DMS79 (cell line): ENCODE measurements around the gene MPL.

Experiments
- DNase-seq: peaks from one replicate; lab custom pipeline; 2025; lab: John Stamatoyannopoulos, UW

MPL gene

DNA sequence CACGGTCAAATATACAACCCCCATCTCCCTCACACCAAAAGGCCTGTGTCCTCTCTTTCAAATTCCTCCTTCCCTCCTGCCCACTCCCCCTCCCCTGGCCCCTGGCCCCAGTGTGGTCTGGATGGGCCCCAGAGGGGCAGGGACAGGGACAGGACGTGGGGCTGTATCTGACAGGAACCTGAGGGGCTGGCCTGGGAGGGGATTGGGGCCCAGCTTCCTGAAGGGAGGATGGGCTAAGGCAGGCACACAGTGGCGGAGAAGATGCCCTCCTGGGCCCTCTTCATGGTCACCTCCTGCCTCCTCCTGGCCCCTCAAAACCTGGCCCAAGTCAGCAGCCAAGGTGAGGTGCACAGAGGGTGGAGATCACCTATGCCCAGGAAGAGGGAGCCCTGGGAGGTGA, at the start of gene MPL:
Gene MPL (plus strand): TSS at position 231 of the 400 bp plus-strand sequence. CDS start 31 bp downstream, at position 262.
- DNase-seq, result no peak

DNA sequence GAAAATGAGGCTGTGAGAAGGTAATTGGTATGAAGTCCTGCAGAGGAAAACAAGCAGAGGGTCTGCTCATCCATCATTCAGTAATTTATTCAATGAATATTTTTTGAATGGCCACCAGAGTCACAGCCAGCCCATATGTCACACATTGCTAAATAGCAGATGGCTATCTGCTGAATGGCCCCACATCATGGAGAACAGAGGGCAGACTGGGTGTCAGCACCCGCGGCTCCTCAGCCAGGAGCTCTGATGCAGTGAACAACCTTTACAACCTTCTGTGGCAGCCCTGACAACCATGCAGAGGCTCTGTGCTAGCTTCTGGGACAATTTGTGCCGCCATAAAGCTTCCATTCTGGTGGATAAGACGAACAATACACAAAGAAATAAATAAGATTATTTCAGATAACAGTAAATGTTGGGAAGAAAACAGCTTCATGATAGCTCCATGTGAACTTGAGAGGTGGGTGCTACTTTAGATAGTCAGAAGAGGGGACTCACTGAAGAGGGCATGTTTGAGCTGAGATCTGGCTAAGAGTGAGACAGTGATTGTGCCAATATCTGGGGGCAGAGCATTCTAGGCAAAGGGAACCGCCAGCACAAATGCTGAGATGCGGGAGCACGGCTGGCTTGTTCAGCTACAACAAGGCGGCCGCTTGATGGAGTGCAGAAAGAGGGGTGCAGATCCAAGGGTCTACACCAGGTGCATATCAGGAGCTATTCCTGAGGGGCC, 49.4 kb upstream of the MPL start:
- DNase-seq, result no peak

DNA sequence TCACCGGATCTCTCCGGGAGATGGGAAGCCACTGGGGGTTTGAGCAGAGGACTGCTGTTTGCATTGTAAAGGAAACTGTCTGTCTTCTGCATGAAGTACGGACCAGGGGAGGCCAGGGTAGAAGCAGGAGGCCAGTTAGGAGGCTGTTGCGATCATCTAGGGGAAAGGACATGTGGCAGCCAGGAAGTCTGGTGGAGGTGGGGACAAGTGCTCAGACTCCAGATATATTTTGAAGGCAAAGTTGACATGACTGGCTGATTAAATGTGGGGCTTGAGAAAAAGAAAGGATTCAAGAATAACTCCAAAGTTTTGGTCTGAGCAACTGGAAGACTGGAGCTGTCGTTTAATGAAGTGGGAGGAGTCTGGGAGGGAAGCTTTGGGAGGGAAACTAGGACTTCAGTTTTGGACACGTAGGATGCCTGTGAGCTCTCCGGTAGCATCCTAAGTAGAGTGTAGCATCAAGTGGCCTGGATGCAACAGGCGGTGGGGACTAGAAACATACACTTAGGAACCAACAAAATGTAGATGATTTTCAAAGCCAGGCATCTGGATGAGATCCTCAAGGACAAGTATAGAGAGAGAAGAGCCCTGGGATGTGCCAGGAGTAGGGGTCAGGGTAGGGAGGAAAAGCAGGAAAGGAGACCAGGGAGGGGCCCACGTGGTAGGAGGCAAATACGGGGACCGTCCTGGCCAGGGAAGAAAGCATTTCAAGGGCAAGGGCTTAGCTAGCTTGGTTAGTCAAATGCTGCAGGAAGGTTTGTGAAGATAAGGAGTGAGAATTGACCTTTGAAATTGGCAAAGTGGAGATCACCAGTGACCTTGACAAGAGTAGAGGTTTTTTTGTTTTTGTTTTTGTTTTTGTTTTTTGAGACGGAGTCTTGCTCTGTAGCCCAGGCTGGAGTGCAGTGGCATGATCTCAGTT, 48.6 kb upstream of the MPL start:
- no peak for DNase-seq

DNA sequence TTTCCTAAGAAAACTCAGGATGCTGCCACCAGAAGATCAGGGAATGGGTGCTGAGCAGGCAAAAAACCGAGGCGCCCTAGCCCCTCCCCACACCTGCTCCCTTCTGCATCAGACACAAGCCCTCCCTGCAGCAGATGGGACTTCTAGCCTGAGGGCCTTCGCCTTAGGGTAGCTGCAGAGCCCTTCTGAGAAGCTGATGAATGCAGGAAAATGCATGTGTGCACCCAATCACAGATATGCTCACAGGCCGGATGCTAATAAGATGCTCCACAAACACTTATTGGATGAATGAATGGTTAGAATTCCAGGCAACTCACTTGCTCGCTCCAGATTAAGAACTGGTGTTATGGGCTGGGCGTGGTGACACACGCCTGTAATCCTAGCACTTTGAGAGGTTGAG, 45.4 kb upstream of the MPL start:
- no peak for DNase-seq

DNA sequence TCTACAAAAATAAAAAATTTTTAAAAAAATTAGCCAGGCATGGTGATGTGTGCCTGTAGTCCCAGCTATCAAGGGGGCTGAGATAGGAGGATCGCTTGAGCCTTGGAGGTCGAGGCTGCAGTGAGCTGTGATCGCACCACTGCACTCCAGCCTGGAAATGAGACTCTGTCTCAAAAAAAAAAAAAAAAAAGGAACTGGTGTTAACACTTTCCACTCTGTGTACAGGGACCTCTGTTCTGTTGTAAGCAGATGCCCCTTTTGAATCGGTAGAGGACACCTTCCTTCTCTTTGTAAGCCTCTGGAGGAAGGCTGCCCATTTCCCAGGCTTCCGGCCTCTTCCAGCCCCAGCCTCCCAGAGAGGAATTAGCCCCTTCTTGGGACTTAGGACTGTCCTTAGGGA, 44.9 kb upstream of the MPL start:
- no peak for DNase-seq

DNA sequence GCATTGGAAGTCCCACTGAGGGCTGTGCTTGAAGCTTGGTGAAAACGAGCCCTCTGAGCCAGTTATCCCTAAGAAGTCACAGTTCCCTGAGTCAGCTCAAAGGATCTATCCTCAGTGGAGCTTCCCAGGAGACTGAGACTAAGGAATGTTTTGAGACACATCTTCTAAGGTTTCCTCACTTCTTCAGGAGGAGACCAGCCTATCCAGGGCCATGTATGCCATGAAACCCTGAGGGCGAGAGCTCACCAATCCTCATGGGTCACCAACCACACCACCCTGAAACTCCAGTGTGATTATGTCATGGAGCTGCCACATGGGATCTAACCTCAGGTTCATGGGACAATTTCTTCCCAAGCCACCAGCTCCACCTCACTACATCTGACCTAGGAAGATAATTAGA, 44.4 kb upstream of the MPL start:
- DNase-seq, result no peak

DNA sequence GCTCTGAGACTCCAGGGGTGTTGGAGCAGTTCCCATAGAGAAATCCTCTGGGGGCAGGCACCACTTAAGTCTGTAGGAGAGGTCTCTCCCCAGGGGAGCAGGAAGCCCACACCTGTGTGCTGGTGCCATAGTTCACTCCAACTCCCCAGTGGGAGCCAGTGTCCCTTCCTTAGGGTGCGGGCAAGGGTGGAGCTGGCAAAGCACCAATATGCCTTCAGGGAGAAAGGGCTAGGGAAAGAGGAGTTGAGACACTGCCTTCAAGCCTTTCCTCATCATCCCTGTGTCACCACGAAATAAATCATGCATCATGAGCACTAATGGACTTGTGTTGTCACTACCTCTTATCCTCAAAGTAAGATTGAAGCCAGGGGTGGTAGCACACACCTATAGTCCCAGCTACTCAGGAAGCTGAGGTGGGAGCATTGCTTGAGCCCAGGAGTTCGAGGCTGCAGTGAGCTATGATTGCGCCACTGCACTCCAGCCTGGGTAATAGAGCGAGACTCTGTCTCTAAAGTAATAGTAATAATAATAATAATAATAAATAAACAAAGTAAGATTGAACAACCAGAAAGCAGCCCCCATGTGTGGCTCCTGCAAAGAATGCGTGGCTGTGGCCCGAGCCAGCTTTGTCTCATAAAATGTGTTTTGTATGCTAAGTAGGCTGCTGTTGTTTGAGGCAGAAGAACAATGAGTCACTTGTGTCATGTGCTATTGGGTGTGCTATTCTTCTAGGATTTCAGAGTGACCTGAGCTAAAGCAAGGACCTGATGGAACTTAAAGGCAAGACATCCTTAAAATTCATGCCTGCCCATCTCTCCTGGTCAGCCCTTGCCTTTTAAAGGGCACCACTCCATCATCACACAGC, 43.5 kb upstream of the MPL start:
- no peak for DNase-seq

DNA sequence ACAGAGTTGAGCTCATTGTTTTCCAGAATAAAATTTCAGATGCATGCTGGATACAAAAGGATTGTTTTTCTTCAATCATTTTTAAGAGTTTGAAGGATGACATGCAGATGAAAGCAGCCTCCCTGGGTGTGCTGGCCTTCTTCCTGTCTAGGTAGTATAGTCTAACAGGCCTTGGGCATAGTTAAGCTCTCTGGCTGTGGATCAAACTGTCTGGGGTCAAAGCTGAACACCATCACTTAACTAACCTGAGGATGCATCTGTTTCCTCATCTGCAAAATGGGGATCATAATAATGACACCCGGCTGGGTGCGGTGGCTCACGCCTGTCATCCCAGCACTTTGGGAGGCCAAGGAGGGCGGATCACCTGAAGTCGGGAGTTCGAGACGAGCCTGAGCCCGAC, 42.9 kb upstream of the MPL start:
- DNase-seq, result no peak

DNA sequence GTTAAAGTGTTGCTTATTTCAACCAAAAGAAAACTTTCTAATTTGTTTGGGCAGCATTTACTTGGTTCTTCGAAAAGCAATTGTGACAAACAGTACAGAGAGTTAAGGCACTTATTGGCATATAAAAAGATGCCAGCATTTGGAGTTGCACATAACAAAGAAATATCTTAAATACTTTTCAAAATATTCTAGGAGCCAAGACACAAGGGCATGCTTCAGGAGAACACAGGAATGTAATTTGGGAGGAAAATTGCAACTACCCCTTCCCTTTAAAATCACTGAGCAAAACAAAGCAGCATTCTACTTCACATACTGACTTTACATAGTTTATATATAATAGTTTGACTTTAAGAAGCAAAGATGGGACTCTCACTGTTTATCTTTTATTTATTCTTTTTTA, 41.4 kb upstream of the MPL start:
- no peak for DNase-seq

DNA sequence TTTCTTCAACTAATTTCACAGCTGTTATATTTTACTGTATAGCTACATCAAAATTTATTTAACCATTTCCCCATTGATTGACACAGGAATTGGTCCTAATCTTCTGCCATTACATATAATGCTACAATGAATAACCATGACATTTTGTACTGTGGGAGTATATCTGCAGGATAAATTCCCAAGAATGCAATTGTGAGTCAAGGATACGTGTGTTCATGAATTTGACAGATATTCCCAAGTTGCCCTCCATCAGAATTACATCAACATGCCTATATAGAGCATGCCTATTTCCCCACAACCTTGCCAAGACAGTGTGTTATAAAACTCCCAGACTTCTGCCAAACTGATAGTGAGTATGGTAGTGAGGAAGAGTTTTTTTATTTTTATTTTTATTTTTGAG, 39.6 kb upstream of the MPL start:
- no peak for DNase-seq

DNA sequence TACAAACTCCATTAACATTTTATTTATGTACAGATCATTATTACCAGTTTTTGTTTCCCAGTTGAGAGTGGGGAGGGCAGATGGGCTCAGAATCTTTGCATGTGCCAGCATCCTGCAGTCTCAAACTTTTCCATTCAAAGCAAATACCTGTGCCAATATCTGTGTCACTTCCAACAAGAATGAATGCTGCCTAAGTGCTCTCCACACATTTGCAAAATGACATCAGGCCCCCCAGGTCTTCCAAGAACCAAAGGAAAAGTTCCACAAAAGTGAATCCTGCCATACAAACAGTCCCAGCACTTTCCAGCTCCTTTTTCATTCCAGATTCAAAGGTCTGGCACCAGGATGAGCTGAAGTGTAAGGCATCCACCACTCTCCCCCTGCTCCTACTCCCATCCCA, 38.5 kb upstream of the MPL start:
- DNase-seq, result no peak

DNA sequence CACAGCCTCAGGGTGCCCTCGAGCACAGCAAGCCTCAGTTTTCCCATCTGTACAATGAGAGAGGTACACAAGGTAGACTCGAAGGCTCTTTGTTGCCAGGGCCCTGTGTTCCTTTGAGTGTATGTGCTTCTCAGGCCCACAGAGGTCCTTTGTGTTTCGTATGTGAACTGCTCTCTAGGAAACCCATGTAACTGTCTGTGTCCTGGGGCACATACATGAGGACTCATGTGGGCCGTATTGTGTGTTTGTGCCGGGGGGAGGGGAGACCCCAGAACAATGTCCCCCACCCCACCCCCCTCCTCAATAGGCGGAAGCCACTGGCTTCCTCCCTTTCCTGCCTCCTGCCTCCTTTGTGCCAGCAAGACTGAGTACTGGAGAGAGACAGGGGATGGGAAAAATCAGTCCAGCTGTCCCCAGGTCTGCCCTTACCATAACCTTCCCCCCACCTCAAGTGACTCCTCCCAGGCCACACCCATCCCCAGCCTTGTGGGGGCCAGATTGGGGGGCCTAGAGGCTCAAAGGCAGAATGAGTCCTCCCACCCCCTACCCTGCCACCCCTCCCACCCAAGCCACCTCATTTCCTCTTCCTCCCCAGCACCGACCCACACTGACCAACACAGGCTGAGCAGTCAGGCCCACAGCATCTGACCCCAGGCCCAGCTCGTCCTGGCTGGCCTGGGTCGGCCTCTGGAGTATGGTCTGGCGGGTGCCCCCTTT, 37.1 kb upstream of the MPL start, which contains the start of gene TIE1:
Gene TIE1 (plus strand): TSS at position 605 of the 717 bp plus-strand sequence. CDS start 90 bp downstream, at position 695.
- DNase-seq, result no peak

DNA sequence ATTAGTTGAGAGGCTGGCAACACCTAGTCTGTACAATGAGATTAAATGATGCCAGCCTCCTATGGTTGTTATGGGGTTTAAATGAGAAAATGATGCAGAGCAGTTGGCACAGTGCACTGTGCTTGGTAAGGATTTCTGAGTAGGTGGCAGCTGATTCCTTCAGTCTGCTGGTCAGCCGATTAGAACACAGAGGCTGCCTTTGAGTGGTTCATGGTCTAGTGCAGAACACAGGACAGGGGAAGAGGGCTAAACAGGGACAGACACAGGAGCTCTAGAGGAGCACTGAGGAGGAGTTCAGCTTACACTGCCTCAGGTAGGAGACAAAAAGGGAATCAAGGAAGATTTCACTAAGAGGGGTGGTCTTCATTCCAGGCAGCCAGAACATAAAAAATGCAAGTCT, 35.4 kb upstream of the MPL start:
- no peak for DNase-seq

DNA sequence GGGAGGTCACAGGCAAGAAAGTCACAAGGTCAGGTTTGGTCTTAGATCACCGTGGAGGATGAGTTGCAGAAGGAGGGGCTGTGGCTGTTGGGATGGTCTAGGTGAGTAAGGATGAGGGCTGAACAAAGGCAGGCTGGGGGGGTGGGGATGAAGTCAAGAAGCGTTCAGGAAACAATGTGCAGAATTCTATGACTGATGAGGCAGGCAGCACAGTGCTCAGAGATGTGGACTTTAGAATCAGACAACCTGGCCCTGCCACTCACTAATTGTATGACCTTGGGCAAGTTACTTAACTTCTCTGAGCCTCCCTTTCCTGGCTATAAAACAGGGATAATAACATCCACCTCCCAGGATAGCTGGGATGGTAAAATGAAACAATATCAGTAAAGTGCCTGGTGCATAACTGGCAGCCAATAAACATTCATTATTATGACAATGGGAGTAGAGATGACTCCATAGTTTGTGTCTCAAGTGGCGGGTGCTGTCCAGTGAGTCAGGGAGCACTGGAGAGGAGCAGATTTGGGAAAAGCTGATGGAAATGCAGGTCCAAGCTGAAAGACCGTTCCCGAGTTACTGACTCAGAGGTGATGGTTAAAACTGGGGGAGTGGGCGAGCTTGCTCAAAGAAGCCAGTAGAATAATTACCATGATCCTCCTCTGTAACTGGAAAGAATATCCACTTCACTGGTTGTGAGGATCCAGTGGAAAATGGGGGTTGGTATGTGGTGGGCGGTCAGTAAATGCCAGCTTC, 34.7 kb upstream of the MPL start:
- DNase-seq, result no peak

DNA sequence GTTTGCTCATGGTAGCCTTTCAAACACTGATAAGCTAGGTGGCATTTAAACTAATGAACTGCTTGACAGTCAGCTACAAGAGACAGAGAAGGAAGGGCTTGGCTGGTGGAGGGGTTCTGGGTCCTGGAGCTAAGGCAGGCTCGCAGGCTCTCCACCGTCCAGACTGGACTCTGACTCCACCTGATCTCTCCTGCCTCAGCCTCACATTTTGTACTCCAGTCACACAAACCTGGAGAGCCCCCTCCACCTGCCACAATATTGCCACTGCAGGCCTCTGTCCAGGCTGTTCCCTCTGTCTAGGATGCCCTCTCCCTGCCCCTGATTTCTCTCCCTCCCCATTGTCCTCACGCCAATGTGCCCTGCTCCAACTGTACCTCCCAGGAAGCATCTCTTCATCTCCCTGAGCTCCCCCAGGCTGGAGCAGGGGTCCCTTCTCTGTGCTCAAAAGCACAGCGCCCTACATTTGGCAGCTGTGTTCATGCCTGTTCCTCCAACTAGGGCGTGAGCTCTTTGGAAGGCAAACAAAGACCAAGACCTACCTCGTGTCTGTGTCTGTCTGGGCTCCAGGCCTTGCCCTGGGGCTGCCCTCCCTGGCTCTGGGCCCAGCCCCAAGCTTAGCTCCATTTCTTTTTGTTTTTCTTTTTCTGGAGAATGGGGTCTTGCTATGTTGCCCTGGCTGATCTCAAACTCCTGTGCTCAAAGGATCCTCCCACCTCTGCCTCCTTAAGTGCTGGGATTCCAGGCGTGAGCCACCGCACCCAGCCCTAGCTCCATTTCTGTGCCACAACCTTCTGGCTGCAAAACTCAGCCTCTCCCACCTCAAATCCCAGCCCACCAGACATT, 33.9 kb upstream of the MPL start:
- no peak for DNase-seq

DNA sequence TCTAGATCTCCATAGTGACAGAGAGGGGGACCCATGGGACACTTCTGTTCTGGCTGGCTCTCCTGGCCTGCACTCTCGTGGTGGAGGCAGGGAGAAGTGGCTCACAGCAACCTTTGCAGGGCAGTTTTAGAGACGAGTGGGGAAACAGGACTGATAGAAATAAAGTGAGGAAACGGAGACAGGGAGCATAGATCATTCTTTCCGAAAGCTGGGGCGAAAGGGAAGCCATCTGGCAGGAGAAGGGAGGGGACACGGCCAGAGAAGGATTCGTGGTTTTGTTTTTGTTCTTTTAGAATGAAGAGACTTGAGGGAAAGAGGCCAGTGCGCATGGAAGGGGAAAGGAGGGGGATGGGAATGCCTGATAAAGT, 33.3 kb upstream of the MPL start:
- no peak for DNase-seq

DNA sequence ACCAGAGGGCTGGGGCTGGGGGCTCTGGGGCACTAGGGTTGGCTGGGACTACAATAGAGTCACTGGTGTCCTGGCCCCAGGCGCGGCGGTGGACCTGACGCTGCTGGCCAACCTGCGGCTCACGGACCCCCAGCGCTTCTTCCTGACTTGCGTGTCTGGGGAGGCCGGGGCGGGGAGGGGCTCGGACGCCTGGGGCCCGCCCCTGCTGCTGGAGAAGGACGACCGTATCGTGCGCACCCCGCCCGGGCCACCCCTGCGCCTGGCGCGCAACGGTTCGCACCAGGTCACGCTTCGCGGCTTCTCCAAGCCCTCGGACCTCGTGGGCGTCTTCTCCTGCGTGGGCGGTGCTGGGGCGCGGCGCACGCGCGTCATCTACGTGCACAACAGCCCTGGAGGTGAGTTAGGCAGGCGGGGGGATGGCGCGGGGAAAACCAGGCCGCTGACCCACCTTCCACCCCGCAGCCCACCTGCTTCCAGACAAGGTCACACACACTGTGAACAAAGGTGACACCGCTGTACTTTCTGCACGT, 32.8 kb upstream of the MPL start:
- DNase-seq, result no peak

DNA sequence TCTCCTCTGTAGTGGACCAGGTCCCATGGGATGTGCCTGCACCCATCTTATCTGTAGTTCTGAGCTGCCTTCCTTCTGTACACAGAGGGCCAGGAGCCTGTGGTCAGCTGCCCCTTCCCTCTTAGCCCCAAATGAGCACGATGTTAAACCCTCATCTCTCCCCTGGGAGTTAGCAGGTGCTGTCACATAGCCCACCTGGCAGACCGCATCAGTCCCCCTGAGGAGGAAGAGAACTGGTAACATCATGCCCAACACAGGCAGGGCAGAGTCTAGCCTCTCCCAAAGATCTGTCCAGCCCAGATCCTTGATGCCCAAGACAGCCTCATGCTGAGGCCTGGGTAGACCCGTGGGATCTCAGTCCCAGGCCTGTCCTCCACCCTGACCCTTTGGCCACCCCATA, 32.2 kb upstream of the MPL start:
- DNase-seq, result no peak

DNA sequence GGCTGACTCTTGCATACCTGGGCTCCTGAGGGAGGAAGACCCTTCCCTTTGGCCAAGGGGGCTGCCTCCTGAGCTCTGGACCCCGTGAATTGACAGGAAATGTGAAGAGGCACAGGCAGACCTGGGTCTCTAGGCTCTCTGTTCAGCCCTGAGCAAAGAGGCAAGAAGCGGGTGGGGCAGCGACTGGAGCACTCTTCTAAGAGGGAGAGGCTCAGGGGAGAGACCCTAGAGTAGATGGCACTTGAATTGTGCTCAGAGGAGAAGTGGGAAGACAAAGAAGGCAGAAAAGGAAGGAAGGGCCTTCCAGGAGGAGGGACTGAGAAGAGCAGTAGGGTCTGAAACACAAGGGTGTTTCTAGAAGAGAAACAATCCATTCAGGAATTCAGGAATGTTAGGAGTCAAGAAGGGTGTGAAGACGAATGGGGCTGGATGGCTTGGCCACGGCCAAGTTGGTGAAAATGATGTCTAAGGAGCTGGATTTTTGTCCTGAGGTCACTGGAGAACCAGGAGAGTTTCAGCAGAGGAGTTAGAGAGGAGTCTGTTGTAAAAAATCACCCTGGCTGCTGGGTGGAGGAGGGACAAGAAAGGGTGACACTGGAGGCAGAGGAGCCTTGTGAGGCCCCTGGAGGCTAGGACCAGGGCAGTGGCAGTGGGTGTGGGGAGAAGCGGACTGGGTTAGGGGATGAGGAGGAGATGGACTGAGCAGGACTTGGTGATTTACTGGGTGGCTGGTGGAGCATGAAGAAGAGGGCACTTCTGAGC, 31.5 kb upstream of the MPL start:
- peak; percentile 73 for DNase-seq
